K562 (cell line): ENCODE measurements around the gene NNAT.

ENCODE experiments used
- CEBPB ChIP-seq: fragments of 450-650 bp; IDR thresholded peaks from 2 replicates; pipeline ENCODE4 v1.6.1; 2016; ENCODE audit warnings: missing genetic modification characterization, missing compliant biosample characterization
- CTCF ChIP-seq, 3 experiments: IDR thresholded peaks in 2 of 3; conservative IDR thresholded peaks in 1 of 3; 2 replicates each; pipeline ENCODE4 v1.5.1; 2011 to 2012; ENCODE audit warnings: low read length in 3 of 3, mild to moderate bottlenecking in 3 of 3, control low read depth in 2 of 3, improper control_type of control experiment in 1 of 3, inconsistent platforms in 1 of 3, low read depth in 1 of 3, mixed read lengths in 1 of 3, moderate library complexity in 1 of 3; ENCODE audit not compliant: insufficient read depth in 2 of 3
- FOXA1 ChIP-seq: fragments of 450-650 bp; IDR thresholded peaks from 2 replicates; pipeline ENCODE4 v1.6.1; 2016; ENCODE audit warnings: mild to moderate bottlenecking, borderline replicate concordance
- FOXA3 ChIP-seq, 2 experiments: fragments of 450-650 bp in 1 of 2; sonication (generic) in 1 of 2; formaldehyde crosslinking; IDR thresholded peaks in 1 of 2; conservative IDR thresholded peaks in 1 of 2; 2 replicates each; pipeline versions ENCODE4 v1.4.0 to v1.8.0; 2020 to 2022; ENCODE audit warnings: mild to moderate bottlenecking in 2 of 2, missing genetic modification reagents in 1 of 2
- GABPA ChIP-seq: fragments of 200-800 bp; sonication (Bioruptor generic); conservative IDR thresholded peaks from 2 replicates; pipeline ENCODE4 v1.6.1; 2016; ENCODE audit warnings: low read depth, missing genetic modification characterization, missing compliant biosample characterization
- HDAC6 ChIP-seq: IDR thresholded peaks from 2 replicates; pipeline ENCODE4 v1.6.1; 2012; ENCODE audit warnings: low read depth, mild to moderate bottlenecking, control low read depth, inconsistent platforms, low read length, moderate library complexity
- REST ChIP-seq, 2 experiments: fragments of 450-650 bp; formaldehyde crosslinking in 1 of 2; IDR thresholded peaks; 2 replicates each; pipeline versions ENCODE4 v1.4.0 to v1.6.1; 2014 to 2020; ENCODE audit warnings: mild to moderate bottlenecking in 2 of 2, borderline replicate concordance in 1 of 2, low read depth in 1 of 2
- TBP ChIP-seq: optimal IDR thresholded peaks from 2 replicates; pipeline ENCODE3; 2011; ENCODE audit warnings: low read depth, low read length, improper control_type of control experiment

- TF ChIP-seq HDAC6 (no peak), REST (IDR thresholded peaks at IDR 0.05; ENCODE audit: borderline replicate concordance) (no peak), REST (CRISPR knock-in tag; IDR thresholded peaks at IDR 0.05; ENCODE audit: low read depth) (no peak), CEBPB (tag) (no peak), TBP (no peak), FOXA3 (CRISPR knock-in tag; conservative IDR thresholded peaks at IDR 0.05 in 1 of 2, IDR thresholded peaks at IDR 0.05 in 1 of 2) (no peak), FOXA1 (no peak), CTCF (IDR thresholded peaks at IDR 0.05 in 2 of 3, conservative IDR thresholded peaks at IDR 0.05 in 1 of 3; ENCODE audit: insufficient read depth in 2 of 3, low read depth in 1 of 3, low read length in 3 of 3) (no peak), GABPA (tag) (no peak)
Observed at GRCh38 chr20:37564016-37564387, 43.0 kb downstream of the NNAT start.
